Hematopoietic multipotent progenitor cell treated with erythropoietin and hydrocortisone succinate and interleukin-3 and kit ligand, for 4 days (in vitro differentiated cells): ENCODE results near the gene MIGA2.

Experiments
- DNase-seq: peaks from one replicate; pipeline ENCODE4 v3.0.0-alpha.2; 2015

Gene MIGA2

DNA sequence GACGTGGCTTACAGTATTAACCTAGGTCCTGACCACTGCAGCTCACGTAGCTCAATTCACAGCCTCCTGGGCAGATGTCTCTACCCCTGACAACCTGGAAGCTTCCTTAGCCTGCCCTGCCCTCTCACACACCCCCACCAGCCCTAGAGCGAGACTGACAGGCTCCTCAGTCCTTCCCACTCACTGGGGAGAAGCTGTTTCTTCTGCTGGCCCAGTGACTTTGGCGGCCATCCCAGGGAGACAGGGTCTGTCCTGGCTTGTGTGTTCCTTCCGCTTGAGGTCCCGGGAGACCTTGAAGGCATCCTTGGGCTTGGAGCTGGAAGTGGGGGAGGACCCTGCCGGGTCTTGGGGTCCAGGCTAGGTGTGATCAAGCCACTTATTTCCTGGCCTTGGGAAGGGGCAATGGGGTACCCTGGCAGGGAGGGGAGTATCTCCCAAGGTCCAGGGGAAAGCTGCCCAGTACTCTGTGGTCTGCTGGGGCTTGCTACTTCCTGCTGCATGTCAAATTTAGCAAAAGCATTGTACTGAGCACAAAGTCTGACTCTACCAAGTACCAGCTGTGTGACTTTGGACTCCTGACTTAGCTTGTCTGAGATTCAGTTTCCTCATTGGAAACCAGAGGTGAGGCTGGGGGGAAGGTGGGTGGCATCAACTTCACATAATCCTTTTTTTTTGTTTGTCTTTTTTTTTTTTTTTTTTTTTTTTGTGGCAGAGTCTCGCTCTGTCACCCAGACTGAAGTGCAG lies 1.9 kb downstream of the MIGA2 start:
- no peak for DNase-seq

DNA sequence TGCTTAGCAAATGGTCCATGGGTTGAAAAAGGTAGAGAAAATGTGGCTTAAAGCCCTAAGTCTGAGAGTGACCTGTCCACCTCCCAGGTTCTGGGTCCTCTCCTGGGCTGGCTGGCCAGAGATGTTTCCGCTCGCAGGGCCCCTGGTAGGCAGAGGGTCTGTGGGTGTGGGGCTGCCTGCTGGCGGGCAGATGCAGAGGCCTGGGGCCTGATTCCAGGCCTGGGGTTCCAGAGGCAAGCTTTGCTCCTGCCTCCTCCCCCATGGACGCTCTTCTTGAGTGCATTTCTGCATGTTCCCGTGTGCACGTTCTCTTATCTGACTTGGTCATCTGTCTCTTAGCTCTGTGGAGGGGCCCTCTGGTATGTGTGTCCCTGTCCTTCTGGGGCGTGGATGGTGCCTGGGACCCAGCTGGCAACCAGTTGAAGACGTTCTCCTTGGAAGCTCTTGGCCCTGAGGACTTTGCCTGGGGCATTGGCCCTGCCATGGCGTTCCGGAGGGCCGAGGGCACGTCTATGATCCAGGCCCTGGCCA lies 3.8 kb downstream of the MIGA2 start:
- peak; percentile 77 for DNase-seq

DNA sequence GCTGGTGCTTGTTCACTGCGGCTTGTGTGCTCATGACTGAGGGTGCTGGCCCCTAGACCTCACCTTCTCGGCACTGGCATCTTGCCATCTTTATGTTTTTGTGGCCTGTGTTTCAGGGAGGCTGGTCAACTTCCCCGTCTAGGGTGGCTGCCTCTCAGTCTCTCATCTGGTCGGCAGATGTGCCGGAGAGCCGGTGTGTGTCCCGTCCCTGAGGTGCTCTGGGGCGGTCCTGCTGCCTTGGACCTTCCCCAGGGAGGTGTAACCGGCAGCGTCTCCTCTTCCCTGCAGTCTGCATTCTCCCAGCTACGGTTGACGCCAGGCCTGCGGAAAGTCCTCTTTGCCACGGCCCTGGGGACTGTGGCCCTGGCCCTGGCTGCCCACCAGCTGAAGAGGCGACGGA lies 5.6 kb downstream of the MIGA2 start:
- no peak for DNase-seq

DNA sequence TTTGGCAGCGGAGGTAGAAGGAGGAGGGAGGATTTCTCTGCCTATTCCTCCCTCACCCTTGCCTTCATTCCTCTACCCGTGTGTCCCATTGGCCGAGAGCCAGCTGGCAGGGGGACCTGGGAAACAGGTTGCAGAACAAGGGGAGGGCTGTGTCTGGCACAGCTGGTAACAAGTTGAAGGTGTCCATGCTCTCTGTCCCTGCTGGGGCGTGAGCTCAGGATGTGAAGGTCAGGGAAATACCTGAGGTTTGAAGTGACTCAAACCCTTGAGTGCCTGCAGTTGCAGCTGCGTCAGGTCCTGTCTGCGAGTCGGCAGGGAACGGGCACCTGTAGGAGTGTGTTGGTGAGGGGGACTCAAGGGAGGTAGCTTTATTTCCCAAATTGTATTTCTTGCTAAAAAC lies 16.2 kb downstream of the MIGA2 start:
- no peak for DNase-seq

DNA sequence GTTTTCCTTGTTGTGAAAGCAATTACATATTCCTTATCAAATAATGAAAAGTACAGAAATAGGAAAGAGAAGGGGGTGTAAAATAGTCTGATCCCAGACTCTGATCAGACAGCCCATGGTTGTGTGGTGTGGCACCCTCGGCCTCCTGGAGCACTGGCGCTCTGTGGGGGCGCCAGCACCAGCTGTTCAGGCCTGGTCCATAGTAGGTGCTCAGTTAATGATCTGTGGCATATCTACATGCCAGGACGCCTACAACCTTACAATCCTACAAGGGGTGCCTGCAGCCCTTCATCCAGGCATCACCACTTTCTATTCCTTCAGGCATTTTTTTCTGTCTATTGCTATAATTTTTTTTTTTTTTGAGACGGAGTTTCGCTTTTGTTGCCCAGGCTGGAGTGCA lies 16.6 kb downstream of the MIGA2 start:
- DNase-seq: no peak

DNA sequence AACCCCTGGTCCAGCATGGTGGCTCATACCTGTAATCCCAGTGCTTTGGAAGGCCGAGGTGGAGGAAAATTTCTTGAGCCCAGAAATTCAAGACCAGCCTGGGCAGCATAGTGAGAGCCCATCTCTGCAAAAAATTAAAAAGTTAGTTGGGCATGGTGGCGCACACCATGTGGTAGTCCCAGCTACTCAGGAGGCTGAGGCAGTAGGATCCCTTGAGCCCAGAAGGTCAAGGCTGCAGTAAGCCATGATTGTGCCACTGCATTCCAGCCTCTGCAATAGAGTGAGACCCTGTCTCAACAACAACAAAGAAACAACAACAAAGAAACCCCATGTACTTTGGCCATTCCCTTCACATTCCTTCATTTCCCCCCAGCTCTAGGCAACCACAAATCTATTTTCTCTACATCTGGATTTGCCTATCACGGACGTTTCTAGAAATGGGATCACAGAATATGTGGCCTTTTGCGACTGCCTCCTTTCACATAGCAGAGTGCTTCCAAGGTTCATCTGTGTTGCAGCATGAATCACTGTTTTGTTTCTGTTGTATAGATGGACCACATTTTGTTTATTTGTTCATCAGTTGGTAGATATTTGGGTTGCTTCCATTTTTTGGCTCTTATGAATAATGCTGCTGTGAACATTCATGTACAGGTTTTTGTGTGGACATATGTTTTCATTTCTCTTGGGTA lies 17.9 kb downstream of the MIGA2 start:
- DNase-seq: no peak

DNA sequence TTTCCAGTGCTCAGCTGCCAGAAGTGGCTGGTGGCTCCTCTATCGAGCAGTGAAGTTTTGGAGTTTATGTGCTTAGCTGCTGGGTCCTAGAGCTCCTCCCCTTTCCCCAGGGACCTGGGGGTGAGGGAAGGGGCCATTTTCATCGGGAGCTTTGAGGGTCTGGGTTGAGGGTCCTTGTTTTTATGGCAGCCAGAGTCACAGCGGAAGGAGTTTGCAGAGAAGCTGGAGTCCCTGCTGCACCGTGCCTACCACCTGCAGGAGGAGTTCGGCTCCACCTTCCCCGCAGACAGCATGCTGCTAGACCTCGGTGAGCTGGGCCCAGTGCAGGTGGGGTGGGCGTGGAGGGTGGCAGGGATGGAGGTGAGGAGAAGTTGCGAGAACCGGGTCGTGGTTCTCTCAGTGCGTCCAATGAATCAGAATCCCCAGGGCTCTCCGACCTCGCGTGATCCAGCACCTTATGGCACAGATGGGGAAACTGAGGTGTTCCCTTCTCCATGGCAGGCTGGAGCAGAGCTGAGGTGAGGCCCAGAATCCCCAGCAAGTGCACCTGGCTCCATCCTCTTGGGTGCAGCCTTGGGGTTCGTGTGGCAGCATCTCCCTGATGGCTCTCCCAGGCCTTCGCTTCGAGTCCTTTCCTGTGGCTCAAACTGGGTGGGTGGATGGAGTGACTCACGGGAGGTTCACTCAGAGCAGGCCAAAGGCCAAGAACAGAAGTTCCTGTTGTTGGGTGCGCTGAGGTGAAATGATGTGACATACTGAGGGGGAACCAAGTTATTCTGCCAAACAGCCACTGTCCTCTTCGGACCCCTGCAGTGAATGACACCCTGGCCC lies 22.8 kb downstream of the MIGA2 start:
- DNase-seq: no peak

DNA sequence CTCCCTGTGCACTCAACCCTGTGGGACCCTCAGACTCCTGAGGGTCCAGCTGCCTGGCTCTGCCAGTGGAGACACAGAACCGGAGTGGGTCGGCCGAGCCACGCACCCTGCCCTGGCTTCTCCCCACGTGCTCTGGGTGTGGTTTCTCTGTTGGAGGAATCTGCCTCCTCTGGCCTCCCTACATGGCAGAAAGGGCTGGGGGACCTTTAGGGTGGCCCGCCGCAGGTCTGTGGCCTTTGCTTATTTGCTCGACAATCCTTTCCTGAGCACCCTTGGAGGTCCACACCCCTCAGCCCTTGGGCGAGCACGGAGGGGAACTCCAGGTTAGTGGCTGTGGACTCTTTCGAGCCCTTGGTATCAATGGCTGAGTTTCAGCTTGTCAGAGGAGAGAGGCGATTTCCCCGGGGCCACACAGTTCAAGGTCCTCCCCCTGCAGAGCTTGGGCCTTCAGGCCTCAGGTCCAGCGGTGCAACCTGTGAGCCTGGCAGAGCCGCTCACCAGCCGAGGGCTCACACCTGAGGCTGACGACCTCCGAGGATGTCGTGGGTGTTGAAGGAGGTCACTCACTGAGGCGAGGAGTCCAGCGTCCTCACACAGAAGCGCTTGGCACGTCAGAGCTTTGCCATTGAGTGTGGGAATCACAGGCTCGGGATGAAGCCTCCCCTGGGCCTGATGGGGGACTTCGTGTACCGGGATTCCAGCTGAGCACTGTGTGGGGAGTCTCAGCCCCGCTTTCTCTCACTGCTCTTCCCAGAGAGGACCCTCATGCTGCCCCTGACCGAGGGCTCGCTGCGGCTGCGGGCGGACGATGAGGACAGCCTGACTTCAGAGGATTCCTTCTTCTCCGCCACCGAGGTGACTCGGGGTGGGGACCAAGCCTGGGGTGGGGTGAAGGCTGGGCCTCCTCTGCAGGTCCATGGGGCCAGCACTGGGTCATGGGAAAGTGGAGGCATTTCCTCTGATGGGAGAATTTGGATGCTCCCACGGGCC lies 23.7 kb downstream of the MIGA2 start:
- no peak for DNase-seq

DNA sequence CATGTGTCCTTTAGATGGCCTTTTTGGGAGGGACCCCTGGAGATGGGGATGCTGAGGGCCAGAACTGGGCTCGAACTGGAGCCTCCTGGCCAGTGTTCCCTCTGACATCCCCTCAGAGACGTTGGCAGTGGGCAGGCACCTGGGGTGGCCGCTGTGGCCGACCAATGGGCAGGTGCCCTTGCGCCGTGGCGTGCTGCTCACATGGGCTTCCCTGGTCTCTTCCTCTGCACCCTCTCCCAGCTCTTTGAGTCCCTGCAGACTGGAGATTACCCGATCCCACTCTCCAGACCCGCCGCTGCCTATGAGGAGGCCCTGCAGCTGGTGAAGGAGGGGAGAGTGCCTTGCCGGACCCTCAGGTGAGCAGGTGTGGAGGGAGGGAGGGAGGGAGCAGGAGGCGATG lies 24.6 kb downstream of the MIGA2 start:
- no peak for DNase-seq

DNA sequence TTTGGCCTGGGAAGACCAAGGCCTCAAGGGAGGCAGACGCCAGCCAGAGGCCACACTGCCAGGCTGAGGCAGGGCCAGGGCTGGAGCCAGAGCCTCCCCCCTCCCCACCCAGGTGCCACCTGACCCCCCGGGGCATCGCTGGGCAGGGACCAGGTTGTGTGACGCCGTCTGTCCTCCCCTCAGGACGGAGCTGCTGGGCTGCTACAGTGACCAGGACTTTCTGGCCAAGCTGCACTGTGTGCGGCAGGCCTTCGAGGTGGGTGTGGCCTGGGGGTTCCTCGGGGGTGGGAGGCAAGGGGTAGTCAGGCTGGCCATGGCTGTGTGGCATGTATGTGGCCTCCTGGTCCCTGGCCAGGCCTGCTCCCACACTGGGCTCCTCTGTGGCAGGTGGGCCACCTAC lies 26.6 kb downstream of the MIGA2 start:
- DNase-seq: no peak

DNA sequence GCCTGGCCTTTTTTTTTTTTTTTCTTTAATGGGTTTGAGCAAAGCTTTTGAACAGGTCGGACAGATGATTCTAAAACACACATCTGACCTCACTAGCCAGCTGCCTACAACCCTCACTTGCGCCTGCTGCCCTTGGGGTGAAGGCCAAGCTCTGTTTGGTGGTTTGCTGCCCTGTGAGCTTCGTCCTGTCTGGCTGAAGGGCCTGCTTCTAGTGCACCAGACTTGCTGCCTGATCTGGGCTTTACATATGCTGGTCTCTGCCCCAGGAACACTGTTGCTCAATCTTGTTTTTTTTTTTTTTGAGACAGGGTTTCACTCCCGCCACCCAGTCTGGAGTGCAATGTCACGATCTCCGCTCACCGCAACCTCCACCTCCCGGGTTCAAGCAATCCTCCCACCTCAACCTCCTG lies 28.1 kb downstream of the MIGA2 start:
- no peak for DNase-seq

DNA sequence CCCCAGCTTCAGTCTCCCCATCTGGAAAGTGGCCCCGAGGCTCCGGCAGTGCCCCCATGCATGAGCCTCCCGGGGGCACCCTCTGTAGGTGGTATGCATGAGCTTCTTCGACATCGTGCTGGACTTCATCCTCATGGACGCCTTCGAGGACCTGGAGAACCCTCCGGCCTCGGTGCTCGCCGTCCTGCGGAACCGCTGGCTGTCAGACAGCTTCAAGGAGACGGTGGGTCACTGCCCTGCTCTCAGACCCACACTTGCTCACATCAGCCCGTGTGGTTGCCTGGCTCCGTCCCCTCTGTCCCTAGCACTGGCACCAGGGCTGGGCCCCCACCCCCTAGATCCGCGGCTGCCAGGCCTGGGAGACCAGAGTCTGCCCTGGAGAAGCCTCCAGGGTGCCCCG lies 31.7 kb downstream of the MIGA2 start:
- DNase-seq: no peak

DNA sequence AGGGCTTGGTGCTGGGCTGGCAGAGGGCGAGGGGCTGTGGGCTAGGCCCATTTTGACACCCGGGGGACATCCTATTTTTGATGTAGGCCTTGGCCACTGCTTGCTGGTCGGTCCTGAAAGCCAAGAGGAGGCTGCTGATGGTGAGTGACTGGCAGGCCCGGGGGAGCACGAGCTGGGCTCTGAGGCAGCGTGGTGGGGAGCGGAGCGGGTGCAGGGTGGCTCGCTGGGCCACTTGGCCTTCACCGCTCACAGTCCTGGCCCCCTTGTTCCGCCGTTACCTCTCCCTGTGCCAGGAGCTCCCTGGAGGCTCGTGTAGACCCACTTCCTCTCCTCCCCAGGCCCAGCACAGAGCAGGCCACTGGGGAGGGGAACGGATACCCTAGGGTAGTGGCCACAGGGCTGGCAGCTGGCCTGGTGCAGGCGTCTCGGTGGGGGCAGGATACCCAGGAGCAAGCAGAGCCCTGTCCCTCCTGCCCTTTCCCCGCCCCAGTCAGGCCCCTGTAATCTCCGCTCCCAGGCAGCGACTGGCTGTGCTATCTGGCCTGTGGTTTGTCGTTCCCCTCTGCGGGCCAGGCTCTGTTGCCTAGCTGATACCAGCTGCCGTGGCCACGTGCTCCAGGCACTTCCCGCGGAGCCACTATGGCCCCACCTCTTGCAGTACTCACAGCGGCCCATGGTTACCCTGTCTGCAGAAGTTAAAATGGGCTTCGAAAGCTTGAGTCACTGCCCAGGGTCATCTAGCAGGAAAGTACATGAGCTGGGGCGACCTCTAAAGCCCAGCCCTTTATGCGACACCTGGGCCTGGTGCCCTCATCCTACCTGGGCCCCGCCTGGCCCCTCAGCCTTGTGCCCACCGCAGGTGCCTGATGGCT lies 32.8 kb downstream of the MIGA2 start:
- DNase-seq: peak; percentile 100

DNA sequence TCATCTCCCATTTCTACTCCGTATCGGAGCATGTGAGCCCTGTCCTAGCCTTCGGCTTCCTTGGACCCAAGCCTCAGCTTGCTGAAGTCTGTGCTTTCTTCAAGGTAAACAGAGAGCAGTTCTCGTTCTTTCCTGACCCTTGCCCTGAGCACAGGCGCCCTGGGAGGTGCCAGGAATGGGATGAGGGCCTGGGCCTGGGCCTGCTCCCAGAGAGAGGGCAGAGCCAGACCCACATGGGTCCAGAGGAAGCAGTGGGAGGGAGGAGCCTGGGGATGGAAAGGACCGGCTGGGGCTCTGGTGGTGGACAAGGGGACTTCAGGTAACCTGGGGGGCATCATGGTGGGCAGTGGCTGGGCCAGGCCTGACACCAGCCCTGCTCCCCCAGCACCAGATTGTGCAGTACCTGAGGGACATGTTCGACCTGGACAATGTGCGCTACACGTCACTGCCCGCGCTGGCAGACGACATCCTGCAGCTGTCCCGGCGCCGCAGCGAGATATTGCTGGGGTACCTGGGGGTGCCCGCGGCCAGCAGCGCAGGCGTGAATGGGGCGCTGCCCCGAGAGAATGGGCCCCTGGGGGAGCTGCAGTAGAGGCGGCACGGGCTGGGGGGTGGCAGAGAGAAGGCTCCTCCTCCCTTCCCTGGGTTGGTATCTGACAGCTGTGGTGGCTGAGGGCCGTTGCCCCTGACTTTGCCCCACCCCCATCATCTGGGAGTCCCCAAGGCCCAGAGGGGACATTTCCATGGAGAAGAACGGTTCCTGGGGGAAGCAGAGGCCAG lies 33.6 kb downstream of the MIGA2 start:
- peak; percentile 92 for DNase-seq

DNA sequence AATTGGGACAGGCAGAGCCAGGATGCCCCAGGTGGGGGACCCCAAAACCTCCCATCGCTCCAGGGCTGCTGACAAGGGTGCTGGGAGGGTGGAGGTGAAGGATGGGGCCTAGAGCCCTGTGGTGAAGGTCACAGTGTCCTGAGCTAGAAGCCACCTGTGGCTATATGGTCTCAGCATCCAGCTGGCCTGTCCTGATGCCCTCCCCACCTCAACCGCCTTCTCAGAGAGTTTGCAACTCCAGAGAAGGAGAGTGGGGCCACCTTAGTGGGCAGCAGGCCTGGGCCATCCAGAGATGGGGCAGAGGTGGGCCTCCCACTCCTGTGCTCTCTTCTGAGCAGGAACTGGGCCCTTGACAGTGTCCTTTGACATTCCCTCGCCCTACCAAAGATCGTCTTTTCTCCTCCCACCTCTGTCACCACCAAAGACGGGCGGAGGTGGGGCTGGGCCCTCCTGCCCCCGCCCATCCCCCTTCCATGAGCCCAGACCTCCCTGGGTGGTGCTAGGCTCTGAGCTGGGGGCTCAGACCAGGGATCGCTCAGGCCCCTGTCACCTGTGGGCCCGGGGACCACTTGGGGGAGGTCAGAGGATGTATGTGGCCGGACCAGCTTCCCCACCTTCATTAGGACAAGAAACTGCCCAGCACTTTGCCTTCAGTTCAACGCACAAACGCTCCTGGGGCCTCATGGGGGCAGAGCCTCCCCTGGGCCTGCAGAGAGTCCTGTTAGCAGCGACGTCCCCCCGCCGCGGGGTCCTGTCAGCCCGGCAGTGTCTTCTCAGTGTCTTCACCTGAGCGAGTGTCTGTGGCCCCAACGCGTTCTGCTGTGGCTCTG lies 34.5 kb downstream of the MIGA2 start:
- peak; percentile 66 for DNase-seq

DNA sequence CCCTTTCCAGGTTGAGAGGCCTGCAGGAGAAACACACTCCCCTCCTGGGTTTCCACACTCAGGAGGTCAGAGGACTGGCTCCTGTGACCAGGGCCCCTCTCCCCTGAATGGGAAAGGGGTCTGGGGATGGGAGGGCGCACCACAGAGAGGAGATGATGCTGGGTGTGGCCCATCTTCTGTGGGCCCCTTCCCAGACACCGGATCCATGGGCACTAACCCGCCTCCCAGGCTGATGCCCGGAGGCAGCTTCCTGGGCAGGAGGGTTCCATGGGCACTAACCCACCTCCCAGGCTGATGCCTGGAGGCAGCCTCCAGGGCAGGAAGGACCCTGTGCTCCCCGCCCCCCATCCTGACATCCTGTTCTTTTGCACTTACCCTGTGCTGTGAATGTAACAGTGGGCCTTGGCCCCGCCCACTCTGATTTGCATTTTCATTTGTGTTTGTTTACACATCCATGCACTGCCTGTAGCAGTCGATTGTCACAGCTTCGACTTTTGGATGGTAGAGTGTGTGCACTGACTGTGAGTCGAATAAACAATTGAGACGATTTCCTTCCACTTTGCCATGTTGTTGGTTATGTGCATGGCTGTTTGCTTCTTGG lies 35.2 kb downstream of the MIGA2 start:
- DNase-seq: peak; percentile 71

DNA sequence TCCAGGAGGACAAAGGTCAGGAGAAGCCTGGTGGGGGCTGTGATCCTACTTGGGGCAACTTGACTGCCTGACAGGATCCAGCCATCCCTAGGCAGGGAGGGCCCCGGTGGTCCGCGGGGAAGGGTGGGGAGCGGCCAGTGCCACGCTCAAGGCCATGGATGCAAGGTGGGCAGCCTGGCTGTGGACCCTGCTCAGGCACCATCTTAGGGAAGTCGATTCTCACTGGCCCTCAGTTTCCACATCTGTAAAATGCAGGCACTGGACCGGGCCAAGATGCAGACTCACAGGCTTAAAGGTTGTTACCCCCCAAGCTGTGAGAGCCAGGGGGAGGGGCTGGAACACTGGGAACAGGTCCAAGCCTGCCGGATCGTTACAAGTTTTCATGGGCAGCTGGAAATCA lies 35.7 kb downstream of the MIGA2 start:
- DNase-seq: no peak

DNA sequence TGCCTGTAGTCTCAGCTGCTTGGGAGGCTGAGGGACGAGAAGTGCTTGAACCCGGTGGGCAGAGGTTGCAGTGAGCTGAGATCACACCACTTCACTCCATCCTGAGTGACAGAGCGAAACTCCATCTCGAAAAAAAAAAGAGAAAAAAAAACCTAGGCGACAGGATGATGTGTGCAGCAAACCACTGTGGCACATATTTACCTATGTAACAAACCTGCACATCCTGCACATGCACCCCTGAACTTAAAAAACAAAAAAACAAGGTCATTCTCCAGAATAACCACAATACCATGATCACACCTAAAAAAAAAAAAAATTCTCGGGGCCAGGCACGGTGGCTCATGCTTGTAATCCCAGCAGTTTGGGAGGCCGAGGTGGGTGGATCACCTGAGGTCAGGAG lies 37.0 kb downstream of the MIGA2 start:
- DNase-seq: no peak

DNA sequence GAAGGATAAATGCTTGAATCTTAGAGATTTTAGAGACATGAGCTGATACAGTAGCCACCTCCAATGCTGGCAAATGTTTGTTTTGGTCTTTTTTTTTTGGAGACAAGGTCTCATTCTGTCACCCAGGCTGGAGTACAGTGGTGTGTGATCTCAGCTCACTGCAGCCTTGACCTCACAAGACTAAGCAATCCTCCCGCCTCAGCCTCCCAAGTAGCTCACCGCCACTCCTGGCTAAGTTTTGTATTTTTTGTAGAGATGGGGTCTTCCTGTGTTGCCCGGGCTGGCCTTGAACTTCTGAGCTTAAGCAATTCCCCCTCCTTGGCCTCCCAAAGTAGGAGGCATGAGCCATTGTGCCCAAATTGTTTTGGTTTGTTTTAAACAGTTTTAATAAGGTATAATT lies 37.7 kb downstream of the MIGA2 start:
- DNase-seq: no peak
